HG02938 (cell line): ENCODE data around the gene CLDN9.

Experiments used
- ATAC-seq: cut with Tn5 transposase; IDR thresholded peaks from one replicate; pipeline ENCODE4 v1.9.1; 2021; ENCODE audit warnings: mild to moderate bottlenecking, moderate library complexity; ENCODE audit not compliant: unreplicated experiment

CLDN9 gene

DNA sequence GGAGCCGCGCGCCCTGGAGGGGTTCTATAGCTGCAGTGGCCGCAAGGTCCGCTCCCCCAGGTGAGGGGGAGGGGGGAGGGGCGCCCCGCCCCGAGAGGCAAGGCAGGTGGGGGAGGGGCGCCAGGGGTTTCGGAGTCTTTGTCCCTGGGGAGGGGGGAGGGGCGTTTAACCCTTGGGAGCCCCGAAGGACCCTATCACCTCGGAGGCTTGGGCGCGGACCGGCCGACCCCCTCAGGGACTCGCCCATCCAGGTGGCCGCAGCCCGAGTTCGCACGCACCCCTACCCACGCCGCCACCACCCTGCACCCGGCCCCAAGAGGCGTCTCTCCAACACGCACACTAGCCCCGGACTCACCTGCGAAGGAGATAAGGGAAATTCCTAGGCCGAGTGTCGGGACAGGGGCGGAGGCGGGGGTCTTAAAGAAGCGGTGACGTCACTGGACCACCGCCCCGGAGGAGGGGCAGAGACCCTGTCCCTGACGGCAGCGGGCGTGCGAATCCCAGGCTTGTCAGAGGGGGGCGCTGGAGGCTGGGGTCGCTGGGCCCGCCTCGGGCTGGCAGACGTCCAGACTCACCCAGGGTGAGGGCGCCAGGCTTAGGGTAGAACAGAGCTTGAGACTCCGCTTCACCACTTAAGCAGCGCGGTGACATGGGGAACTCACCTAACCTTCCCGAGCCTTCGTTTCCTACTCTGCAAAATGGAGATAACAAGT lies 5.2 kb downstream of the CLDN9 start, which contains the start of gene CLDN6:
CLDN6 (minus strand) TSS at position 390 of the 713 bp plus-strand sequence. CDS start 2,162 bp downstream, outside the sequence.
- ATAC-seq = no peak

DNA sequence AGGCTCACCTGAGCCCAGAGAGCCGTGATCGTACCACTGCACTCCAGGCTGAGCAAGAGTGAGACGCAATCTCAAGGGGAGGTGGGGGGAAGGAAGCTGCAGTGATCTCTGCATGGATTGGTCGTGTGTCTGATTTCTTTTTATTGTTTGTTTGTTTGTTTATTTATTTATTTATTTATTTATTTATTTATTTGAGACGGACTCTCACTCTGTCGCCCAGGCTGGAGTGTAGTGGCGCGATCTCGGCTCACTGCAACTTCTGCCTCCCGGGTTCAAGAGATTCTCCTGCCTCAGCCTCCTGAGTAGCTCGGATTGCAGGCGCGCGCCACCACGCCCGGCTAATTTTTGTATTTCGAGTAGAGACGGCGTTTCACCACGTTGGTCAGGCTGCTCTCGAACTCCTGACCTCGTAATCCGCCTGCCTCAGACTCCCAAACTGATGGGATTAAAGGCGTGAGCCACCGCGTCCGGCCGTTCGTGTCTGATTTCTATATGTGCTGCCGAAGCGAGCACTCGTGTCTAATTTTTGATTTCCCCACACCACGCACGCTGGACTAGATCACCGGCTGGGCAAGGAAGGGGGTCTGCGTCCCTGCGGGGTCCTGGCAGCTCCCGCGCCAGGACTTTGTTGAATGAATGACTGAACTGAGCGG lies 7.0 kb downstream of the CLDN9 start:
- ATAC-seq = no peak

- no peak for ATAC-seq
Observed at GRCh38 chr16:3020247-3020603, 7.5 kb downstream of the CLDN9 start, which contains the start of gene TNFRSF12A. Gene TNFRSF12A (plus strand): TSS chr16:3020368. CDS start chr16:3020398, 30 bp downstream.

DNA sequence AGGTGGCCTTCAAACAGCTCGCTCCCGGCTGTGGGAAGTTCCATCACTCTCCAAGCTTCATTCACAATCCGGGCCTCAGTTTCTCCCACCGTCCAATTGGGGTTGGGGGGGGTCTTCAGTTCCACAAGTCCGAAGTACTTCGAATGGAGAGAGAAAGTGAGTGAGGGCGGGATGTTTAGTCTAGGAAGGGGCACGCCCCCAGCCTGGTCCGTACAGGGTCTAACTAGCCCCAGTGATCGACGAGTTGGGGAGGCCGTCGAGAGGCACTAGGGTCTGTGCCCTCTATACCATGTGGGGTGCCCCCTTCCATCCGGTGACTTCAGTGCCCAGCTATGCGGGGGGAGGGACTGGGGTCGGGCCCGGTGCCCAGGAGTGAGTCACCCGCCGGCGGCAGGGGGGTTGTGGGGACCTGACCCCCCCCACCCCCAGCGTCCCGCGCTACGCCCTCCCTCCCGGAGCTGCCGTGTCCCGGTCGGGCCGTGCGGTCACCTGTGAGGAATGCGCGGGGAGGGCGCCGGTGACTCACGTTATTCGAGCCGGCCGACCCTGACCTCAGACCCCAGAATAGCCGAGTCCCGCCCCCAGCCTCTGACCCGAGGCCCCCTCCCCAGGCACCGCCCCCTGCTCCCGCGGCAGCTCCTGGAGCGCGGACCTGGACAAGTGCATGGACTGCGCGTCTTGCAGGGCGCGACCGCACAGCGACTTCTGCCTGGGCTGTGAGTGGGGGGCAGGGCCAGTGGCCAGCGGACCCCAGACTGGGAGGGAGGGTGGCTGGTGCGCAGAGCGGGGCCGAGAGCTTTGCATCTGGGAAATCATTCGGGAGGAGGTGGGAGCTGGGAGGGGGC lies 8.1 kb downstream of the CLDN9 start:
- no peak for ATAC-seq

DNA sequence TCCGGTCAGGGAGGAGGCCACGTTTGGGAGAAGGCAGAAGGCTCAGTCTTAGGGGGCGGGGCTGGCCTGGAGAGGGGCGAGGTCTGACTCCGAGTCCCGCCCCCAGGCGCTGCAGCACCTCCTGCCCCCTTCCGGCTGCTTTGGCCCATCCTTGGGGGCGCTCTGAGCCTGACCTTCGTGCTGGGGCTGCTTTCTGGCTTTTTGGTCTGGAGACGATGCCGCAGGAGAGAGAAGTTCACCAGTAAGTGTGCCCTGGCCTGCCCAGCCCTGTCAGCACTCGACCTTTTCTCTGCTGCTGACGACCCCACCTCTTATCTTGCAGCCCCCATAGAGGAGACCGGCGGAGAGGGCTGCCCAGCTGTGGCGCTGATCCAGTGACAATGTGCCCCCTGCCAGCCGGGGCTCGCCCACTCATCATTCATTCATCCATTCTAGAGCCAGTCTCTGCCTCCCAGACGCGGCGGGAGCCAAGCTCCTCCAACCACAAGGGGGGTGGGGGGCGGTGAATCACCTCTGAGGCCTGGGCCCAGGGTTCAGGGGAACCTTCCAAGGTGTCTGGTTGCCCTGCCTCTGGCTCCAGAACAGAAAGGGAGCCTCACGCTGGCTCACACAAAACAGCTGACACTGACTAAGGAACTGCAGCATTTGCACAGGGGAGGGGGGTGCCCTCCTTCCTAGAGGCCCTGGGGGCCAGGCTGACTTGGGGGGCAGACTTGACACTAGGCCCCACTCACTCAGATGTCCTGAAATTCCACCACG lies 8.9 kb downstream of the CLDN9 start:
- ATAC-seq = no peak

- no peak for ATAC-seq
Observed at GRCh38 chr16:3022208-3022683, 9.5 kb downstream of the CLDN9 start.

DNA sequence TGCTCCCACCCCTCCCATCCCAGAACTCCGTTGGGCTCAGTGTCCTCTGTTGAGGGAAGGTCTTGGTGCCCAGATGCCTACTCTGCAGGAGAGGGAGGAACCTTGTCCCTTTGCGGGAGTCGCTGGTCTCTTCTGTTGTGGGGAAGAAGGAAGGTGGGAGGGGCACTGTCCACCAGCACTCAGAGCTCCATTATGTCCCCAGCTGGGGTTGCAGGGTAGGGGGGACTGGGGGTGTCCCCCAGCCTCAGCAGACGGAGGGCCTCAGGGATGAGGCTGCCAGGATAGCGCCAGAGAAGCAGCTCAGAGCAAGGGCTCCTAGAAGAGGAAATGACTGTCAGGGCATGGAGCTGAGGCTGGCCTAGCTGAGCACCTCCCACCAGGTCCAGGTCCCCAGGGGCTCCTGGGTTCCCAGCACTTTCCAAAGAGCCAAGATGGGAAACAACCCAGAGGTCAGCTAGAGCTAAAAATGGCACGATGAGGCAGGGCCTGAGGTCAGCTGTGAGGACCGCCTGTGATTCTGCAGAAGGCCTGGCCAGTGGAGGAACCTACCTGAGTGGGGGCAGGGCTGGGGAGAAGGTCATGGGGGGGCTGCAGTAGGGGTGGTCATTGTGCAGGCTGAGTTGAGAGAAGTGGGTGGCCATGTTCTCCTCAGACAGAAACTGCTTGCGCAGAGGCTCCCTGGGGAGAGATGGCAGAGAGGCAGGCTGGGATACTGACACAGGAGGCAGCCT lies 10.1 kb downstream of the CLDN9 start:
- no peak for ATAC-seq

DNA sequence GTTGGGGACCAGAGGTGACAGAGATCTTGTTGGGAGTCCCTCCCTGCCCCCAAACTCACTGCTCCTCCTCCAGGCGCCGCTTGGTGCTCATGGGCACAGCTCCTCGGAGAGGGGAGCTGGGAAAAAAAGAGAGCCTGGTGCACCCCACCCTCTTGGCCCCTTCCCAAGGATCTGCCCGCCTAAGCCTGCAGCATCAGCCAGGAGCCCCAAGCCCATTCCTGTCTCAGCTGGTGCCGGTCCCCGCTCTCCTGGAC lies 10.6 kb downstream of the CLDN9 start:
- ATAC-seq = no peak

DNA sequence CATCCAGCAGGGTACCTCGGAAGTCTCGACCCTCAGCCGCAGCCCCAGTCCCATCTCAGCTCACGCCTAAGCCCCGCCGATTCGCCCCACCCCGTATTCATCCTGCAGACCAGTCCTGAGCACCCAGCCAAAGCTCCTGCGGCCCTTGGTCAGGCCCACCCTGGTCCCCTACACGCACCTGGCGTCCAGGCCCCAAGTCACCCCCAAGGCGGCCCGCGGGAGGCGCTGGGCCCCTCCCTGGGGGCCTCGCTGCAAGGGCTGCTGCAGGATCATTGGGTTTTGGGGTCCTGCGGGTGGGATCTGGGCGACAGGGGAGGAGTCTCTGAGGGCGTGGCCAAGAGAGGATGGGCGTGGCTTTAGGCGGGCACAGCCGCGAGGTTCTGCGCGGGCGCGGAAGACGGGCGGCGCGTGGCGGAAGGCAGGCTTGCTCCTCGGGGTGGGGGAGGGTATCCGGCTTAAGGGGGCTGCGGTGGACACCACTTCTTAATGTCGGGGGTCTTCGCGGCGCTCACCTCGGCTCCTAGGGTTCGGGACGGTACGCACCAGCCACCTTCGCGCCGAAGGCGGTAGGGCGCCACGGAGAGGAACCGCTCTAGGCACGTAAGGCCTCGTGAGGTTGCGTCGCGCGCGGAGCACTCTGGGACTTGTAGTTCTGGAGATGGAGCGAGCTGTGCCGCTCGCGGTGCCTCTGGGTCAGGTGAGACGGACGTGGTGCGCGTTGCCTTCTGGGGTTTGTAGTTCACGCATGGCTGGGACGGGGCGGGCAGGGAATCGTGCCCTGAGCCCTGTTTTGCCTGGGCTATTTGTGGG lies 11.2 kb downstream of the CLDN9 start, which contains the start of the genes HCFC1R1 and THOC6:
HCFC1R1 (minus strand) TSS at position 274 of the 810 bp plus-strand sequence; CDS start at position 273, 1 bp downstream.
THOC6 (plus strand) TSS at position 367 of the 810 bp plus-strand sequence; CDS start at position 659, 292 bp downstream.
- ATAC-seq = peak; percentile 56

DNA sequence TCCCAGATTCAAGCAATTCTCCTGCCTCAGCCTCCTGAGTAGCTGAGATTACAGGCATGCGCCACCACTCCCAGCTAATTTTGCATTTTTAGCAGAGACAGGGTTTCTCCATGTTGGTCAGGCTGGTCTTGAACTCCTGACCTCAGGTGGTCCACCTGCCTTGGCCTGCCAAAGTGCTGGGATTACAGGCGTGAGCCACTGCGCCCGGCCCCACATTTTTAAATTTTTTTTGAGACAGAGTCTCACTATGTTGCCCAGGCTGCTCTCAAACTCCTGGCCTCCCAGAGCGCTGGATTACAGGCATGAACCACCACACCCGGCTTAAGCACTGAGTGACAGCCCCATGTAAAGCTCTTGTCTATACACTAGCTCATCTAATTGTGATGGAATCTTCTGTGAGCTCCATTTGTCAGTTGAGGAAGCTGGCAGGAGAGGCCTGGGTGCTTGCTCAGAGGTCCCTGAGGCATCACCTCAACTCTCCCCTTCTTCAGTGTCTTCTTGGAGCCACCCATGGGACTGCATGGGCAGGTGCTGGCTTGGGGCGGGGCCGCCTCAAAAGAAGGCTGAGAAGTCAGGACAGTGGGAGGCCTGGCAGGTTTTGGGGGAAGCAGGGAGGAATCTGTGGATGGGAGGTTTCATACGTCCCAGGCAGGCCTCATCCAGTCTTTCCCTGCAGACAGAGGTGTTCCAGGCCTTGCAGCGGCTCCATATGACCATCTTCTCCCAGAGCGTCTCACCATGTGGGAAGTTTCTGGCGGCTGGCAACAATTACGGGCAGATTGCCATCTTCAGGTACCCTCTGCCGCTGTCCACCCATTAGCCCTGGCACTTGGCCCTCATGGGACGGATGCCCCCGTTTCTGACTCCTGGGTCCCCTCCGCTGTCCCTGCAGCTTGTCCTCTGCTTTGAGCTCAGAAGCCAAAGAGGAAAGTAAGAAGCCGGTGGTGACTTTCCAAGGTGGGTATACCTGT lies 12.6 kb downstream of the CLDN9 start:
- no peak for ATAC-seq

GRCh38 chr16:3026003-3026378 lies 13.3 kb downstream of the CLDN9 start:
- no peak for ATAC-seq

- ATAC-seq = no peak
Observed at GRCh38 chr16:3026609-3027488, 14.1 kb downstream of the CLDN9 start.

- ATAC-seq = no peak
Observed at GRCh38 chr16:3027489-3027795, 14.7 kb downstream of the CLDN9 start.

DNA sequence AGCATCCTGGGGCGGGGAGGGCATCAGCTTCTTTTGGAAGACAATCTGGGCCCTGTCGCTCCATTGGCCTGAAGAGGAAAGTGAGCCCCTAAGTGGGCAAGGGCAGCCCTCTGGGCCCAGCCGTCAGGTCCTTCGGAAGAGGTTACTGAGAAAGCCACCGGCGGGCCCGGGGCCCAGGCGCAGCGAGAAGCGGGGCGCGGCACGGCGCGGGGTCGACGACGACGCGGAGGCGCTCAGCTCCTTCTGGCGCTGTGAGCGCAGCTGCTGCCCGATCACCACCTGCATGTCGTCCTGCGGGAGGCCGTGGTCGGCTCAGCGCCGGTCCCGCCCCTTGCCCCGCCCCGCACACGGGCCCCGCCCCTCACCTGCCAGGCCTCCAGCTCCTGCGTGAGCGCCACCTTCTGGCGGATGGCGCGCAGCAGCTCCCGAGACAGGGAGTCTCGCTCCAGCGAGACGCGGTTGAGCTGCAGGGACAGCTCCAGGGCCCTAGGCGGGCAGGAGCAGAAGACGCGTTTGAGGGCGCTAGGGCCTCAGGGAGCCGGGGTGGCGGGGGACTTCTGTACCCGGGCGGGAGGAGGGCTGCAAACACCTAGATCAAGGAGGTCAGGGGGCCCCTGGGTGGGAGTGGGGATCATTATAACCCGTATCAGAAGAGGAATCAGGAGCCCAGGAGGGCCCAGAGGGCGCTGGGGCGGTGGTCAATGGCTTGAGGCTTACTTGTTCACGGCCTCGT lies 15.4 kb downstream of the CLDN9 start:
- no peak for ATAC-seq

GRCh38 chr16:3028716-3029319 lies 16.1 kb downstream of the CLDN9 start:
- no peak for ATAC-seq
